Nasal cavity respiratory epithelium epithelial cell of viscerocranial mucosa (primary cell): Measurements from ENCODE around the gene SPSB1. TPM values are rescaled to one million over a fixed set of nuclear protein-coding genes. Genes with fewer than 3 reads are reported as not detected.

Experiments used
- total RNA-seq: library from RNA; depleted of rRNA; stranded (reverse); fragments of >200 nt; gene quantifications from 2 replicates; pipeline ENCODE4 v1.2.3, GENCODE V29; 2014

SPSB1 gene
- total RNA-seq: 30.8 and 45.7 TPM in 2 replicates

DNA sequence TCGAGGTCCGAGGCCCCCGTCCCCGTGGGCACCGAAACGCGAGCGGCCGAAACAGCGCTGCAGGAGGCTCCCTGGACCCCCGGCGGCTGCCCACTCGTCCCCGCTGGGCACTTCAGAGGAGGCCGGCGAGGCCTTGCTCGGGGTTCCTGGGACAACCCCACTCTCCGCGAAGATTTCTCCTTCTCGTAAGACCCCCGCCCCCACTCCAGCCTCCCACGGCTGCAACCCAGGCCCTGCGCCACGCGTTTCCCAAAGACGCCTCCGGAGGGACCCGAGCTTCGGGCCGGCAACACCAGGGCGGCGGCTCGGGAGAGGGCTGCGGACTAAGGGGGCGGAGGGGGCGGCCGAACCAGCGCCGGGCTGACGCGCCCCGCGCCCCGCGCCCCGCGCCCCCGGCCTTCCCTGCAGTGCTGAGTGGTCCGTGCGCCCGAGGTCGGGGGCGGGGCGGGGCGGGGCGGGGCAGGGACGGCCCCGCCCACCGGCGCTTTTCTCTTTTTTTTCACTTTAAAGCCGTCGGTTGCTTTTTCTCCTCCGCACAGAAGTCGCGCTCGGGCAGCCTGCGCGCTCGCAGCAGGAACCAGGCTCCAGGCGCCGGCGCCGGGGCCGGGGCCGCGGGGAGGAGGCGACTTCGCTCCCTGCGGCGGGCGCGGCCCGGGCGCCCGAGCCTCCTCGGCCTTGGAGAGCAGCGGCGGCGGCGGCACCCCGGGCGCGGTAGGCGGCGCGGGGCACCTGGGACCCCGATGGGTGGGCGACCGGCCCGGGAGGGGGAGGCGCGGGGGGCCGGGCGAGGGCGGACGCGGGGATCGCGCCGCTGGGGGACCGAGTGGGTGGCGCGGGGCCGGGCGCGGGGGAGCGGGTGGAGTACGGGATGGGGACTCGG, at the start of gene SPSB1:
SPSB1 (plus strand) TSS at position 534 of the 880 bp plus-strand sequence. CDS start 62,998 bp downstream, outside the sequence.

Other genes starting within 250 kb of the SPSB1 start
- gene SLC2A5, start 223.3 kb upstream of the SPSB1 start, total RNA-seq: 0.34 and 0.50 TPM in 2 replicates
- gene GPR157, start 163.8 kb upstream of the SPSB1 start, total RNA-seq: 45.1 and 48.9 TPM in 2 replicates
- 10.9 and 18.9 TPM in 2 replicates for gene H6PD, start 58.1 kb upstream of the SPSB1 start, total RNA-seq
- gene SLC25A33, start 246.6 kb downstream of the SPSB1 start, total RNA-seq: 9.1 and 14.7 TPM in 2 replicates